GM19328 (cell line): ENCODE results near the gene PRXL2B.

Source experiments
- ATAC-seq: cut with Tn5 transposase; IDR thresholded peaks from one replicate; pipeline ENCODE4 v1.9.1; 2021; ENCODE audit warnings: mild to moderate bottlenecking, moderate library complexity; ENCODE audit not compliant: unreplicated experiment

PRXL2B gene

DNA sequence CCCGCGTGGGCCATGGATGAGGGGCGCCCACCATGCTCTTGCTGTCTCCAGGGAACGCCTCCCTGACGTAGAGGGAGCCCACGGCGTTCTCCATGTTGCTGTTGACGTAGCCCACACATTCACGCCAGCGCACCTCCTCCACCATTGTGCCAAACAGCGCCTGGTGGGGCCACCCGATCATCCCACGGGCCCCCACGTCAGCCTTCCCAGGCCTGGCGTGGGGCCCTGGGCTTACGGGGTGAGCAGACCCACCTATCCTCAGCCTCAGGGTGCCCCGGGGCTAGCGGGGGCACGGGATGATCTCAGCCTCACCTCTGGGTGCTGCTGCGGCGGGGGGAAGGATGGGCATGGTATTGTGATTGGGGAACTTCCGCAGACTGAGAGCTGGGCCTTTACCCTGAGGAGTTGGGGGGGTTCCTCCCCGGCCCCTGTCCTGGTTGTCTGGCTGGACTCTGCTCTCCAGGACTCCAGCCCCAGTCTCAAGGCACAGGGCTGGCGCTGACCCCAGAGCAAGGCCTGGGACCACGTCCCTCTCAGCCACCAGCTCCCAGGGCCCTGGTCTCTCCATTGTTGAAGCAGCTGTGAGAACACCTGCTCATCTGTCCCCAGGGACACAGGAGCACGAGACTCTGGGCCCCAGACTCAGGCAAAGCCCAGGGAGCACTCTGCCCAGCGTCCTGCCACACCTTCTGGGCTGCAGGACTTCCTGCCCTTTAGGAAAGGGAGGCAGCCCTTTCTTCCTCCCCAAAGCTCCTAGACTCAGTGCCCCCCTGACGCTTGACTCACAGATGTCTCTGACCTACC lies 10.2 kb downstream of the PRXL2B start:
- ATAC-seq = no peak

GRCh38 chr1:2597441-2598328 lies 11.1 kb downstream of the PRXL2B start:
- ATAC-seq = no peak

DNA sequence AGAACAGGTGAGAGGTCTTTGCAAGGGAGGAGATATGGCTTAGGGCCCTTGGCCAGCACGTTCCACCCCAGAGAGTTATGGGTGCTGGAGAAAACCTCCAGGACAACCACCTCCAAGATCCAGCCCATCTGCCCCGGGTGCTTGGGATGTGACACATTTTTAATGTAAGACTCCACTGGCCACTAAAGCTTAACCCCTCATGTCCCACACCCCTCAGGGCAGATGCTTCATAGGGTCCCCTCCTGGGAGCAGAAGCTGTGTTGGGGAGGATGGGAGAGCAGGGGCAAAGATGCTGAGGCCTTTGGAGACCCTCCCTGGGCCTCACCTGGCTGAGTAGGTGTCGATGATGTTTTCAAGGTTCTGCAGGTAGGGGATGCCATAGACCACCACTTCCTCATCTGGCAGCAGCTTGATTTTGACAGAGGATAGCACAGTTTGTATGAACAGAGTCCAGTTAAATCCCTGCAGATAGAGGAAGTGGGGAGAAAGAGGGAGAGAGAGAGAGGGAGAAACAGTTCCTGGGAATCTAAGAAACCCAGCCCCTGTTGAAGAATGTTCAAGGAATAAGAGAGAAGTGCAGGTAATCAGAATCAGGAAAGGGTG lies 11.9 kb downstream of the PRXL2B start:
- no peak for ATAC-seq

GRCh38 chr1:2601721-2602303 lies 15.2 kb downstream of the PRXL2B start:
- no peak for ATAC-seq

DNA sequence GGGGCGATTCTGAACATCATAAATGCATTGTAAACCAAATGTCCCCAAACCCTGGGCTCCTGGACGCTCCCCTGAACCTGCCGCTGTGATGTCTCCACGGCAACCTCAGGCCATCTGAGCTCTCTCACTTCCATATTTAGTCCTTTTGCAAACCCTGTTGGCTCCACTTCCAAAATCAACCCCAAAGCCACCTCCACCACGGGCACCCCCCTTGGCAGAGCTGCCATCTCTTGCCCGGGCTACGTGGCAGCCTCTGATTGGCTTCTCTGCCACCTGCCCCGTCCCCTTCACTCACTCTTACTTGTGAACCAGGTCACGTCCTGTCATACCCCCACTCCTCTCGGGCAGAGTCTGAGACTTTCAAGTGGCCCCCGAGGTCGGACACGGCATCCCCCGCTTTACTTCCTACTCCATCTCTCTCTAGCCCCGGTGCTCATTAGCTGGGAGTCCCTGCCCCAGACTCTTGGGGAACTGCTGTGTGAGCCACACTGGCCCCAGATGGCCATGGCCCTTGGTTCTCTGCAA lies 15.8 kb downstream of the PRXL2B start:
- no peak for ATAC-seq

DNA sequence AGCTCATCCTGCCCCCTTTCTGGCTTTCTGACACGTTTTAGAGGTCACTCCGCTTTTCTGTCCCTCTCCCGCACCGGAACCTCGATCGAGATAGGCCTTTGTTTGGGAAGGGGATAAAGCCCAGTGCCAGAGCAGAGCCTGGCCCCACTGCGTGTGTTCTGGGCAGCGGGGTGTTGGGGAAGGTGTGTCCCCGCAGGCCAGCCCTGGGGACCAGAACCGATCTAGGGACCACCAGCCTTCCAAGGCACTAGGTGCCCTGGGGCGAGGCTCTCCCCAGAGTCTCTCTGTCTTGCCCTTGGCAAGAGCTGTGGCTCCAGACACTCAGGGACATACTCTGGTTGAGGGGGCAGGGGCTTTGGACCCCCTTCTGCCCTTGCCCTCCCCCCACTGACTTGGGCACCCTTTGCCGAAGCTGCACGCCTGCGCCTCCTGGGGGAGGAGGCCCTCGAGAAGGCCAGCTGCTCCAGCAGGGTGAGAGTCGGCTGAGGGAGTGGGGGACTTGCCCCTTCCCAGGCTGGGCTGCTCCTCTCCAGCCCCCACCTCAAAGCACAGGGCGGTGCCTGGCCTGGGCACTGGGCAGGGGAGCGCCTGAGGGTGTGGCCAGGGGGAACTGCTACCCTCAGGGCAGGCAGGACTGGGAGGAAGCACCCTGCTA lies 16.4 kb downstream of the PRXL2B start:
- no peak for ATAC-seq

DNA sequence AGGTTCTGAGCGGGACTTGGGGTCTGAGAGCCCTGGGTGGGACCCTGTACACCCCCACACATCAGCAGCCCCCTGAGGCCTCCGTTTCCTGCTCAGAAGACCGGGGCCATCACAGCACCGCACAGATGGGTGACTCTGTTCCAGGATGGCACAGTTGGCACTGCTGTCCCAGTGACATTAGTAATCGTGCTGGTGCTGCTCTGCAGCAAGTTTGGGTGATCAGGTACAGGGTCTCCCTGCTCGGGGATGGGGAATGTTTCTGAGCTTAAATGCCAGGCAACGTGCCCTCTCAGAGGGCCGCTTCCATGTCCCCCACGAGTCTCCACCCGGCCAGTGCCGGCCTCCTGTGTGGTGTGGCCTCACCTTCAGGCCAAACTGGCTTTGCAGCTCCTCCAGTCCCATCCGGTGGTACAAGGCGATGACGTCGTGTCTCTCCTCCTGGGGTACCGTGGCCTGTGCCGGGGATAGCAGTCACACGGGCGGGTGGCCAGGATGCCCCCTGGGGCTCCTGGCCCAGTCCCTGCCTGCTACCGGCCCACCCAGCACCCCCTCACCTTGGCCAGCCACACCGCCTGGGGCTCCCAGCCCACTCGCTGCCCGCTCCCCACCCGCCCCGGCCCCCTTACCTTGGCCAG lies 17.1 kb downstream of the PRXL2B start:
- no peak for ATAC-seq

DNA sequence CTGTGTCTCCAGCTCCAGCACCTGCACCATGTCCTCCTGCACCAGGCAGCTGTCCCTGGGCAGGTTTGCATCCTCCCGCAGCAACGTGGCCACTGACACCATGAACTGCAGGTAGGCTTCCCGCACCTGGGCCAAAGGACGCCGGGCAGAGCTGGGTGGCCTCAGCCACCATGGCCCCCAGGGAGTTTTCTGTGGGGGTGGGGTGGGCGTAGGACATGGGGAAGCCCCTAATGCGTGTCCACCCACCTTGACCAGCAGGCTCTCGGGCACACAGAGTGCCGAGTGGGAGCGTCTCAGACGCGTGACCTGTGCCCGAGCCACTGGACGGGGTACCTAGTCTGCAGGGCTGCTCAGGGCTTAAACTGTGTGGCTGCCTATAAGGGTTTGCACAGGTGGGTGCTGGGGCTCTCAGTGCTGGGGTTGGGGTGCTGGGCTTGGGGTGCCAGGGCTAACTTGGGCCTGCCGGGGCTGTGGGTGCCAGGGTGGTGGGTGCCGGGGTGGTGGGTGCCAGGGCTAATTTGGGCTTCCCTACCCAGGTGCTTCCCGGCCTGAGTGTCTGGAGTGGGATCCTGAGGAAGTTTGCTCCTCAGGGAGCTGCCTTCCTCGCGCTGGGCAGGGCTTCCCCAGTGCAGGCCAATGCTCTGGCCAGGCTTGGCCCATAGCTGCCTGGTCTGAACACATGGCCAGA lies 17.7 kb downstream of the PRXL2B start:
- no peak for ATAC-seq

DNA sequence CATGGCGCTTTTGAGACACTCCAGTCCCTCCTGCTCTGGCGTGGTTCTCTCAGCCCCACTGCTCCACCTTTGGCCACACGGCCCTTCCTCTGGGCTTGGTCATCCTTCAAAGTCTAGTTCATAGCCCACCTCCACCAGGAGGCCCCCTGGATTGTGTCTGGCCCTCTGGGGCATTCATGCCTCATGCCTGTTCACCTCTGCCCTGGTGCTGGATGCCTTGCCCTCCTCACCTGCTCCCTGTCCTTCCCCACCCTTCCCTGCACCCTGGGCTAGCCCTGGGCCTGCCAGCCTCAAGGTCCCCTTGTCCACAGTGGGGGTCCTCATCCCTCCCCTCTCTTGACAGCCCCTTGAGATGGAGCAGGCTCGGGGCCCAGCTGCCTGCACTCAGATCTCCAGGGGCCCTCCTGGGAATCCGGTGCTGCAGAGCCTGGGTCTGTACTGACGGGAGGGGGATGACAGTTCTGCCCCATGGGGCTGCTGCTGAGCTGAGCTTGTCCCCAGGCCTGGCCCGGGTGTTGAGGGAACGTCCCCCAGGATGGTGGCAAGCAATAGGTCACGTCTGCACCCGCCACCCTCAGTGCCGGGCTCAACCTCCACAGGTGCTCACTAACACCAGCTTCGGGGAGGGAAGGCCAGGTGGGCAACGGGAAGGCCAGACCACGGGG lies 18.4 kb downstream of the PRXL2B start:
- ATAC-seq = no peak

DNA sequence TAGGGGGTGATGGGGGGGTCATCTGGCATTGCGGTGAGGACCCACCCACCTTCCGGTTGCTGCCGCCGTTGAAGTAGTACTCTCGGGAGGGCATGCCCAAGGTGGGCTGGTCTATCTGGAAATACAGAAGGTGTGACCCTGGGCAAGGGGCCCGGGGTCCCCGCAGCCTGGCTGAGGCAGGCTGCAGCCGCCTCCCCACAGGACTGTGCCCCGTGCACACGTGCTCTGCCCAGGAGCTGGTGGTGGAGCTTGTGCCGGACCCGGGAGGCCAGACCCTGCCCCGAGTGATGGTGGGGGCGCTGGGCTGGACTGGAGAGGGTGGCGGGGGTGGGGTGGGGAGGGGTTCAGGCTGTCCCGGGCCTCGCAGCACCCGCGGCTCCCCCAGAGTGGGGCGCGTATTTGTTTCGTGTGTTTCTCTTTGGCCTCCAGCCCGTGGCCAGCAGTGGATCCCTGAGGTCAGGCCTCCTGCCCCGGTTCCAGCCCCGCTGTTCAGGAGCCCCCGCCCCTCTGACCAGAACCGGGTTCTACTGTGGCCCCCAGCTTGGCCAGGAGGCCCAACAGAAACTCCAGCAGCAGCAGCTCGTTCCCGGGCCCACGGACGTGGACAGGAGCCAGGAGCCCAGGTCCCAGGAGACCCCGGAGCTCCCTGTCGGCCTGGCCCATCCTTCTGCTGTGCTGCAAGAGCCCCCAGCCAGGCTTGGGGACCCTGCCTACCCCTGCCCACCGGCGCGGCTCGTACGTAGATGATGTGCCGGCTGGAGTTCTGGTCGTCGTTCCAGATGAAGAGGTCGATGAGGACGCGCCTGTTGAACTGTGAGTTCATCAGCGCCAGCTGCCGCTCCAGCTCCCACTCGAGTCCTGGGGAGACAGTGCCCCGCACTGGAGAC lies 19.2 kb downstream of the PRXL2B start:
- ATAC-seq = no peak

DNA sequence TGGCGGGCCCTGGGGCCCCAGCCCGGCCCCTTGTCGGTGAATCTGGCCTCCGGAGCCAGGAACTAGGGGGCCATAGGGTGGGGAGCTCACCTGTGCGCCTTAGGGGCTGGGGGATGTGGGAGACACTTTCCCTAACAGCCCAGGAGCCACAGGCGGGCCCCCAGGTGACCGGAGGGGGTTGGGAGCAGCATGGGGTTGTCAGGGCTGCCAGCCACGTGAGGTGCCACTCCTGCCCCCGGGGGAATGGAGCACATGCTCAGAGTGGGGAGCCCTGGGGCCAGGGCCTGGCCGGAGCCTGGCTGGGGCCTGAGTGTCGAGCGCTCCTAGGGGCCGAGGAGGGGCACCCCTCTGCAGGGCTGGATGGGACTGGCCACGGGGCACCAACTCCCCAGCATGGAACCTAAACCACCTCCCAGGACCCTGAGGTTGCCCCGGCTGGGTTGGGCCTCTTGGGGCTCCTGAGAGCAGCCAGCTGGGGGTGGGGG lies 19.9 kb downstream of the PRXL2B start:
- ATAC-seq = no peak

DNA sequence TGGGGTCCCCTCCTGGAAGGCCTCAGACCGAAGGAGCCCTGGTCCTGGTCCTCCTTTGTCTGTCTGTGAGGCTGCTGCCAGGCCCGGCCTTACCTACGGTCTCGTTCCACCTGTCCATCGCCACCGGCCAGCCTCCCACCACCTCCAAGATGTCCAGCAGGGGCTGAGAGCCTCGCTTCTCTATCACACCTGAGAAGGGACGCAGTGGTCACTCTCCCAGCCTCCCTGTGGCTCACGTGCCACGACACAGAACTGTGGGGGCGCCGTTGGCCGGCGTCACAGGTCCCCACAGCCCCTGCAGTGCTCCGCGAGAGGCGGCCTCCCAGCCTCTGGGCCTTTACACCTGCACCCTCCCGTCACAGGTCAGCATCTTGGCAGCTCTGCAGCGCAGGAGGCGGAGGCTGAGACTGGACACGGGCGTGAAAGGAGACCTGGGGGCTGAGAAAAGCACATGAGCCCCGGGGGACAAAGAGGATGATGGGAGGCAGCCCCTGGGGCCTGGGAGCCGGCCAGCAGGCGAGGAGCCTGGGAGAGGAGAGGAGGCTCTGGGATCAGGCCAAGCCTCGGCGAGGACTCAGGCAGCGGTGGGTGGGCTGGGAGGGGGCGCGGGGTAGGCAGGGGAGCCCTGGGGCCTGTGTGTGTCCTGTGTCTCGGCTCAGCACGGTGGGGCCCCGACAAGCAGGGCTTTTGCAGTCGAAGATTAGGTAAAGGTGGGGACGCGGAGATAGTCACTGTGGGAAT lies 20.5 kb downstream of the PRXL2B start:
- no peak for ATAC-seq

DNA sequence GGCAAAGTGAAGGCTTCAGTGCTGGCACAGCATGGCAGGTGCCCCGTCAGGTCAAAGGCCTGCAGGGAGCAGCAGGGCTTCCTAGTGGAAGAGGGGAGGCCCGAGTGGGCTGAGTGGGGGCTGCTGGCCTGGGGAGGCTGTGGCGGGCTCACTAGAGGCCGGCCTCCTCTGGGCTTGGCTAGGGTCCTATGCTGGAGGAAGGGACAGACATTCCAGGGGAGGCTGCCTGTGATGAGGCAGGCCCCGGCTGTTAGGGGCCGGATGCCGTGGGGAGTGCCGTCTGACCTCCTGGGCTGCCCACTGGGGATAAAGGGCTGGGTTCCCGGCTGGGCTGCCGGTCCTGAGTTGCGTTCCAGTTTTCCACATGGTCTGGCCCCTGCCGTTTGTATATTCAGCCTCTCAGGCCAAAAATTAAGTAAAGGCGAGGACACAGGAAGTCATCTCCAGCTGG lies 21.1 kb downstream of the PRXL2B start:
- ATAC-seq = no peak

GRCh38 chr1:2609319-2610035 lies 22.9 kb downstream of the PRXL2B start:
- no peak for ATAC-seq

DNA sequence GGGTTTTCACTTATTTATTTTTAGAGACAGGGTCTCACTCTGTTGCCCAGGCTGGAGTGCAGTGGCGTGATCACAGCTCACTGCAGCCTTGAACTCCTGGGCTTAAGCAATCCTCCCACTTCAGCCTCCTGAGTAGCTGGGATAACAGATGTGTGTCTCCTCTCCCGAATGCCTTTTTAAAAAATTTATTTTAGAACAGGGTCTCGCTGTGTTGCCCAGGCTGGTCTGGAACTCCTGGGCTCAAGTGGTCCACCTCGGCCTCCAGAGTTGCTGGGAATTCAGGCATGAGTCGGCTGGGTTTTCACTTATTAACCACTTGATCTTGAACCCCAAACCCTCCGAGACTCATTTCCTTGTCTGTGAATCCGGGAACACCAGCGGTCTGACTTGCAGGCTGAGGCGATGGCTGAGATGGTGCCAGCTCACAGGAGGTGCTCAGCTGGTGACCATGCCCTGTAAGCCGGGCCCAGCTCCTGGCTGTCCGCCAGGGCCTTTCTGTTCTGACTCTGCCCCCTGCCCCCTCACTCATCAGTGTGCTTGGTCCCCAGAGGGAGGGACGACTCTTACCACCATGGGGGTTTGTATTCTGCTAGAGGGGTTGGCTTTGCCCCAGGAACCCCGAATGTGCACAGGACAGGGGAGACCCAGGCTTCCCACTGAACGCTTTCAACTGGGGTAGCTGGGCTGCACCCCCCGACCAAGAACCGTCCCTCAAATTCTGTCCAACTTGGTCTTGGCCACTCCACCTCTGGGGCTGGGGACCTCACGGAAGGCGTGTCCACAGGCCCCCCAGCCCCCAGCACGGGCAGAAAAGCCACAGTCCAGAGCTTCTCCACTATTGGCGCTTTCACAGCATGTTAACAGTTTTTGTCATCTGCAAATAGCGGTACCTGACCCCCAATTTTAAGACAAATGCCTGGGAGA lies 23.7 kb downstream of the PRXL2B start:
- no peak for ATAC-seq
